Gastrocnemius medialis (tissue), 4 donors: ENCODE data around the gene SUFU.

Source experiments
- CTCF ChIP-seq, 5 experiments: fragments of 450-650 bp in 3 of 5; fragments of 200-600 bp in 2 of 5; sonication (generic) in 2 of 5; IDR thresholded peaks in 4 of 5; conservative IDR thresholded peaks in 1 of 5; 1 replicate in 4 of 5; 2 replicates in 1 of 5; pipeline ENCODE4 v1.5.1; 2016 to 2019; ENCODE audit warnings: antibody characterized with exemption in 5 of 5, mild to moderate bottlenecking in 3 of 5, moderate library complexity in 3 of 5
- POLR2A ChIP-seq, 2 donors: fragments of 450-650 bp; IDR thresholded peaks; one replicate each; pipeline ENCODE4 v1.6.1; 2017; ENCODE audit warnings: antibody characterized with exemption in 2 of 2, mild to moderate bottlenecking in 2 of 2, moderate library complexity in 2 of 2

- TF ChIP-seq POLR2A (IDR thresholded peaks at IDR 0.05) (no peak), CTCF (IDR thresholded peaks at IDR 0.05 in 4 of 5, conservative IDR thresholded peaks at IDR 0.05 in 1 of 5) (no peak)
Measured at GRCh38 chr10:102627736-102628293, 124.0 kb downstream of the SUFU start.
